HCT116 (cell line): ENCODE results near the gene DNAL4.

Source experiments
- POLR2AphosphoS5 ChIP-seq: IDR thresholded peaks from 2 replicates; pipeline ENCODE4 v1.6.1; 2011; ENCODE audit warnings: mild to moderate bottlenecking, low read depth, low read length, moderate library complexity
- RAD21 ChIP-seq: IDR thresholded peaks from 2 replicates; pipeline ENCODE4 v1.6.1; 2012; ENCODE audit warnings: low read depth, mild to moderate bottlenecking
- TF ChIP-seq, protein P1 (sequence below), 3 experiments: fragments of 200-600 bp in 1 of 3; sonication (generic) in 1 of 3; IDR thresholded peaks in 2 of 3; conservative IDR thresholded peaks in 1 of 3; 2 replicates each; pipeline ENCODE4 v1.5.1; 2012 to 2017; ENCODE audit warnings: low read depth in 2 of 3, low read length in 2 of 3, antibody characterized with exemption in 1 of 3, borderline replicate concordance in 1 of 3, control low read depth in 1 of 3, mild to moderate bottlenecking in 1 of 3, mixed read lengths in 1 of 3, mixed run types in 1 of 3, moderate library complexity in 1 of 3; ENCODE audit not compliant: insufficient read depth in 1 of 3

GRCh38 chr22:38770257-38770949 is 23.5 kb downstream of the DNAL4 start:
- TF ChIP-seq POLR2AphosphoS5 (no peak), RAD21 (no peak)
- TF ChIP-seq, protein P1, sequence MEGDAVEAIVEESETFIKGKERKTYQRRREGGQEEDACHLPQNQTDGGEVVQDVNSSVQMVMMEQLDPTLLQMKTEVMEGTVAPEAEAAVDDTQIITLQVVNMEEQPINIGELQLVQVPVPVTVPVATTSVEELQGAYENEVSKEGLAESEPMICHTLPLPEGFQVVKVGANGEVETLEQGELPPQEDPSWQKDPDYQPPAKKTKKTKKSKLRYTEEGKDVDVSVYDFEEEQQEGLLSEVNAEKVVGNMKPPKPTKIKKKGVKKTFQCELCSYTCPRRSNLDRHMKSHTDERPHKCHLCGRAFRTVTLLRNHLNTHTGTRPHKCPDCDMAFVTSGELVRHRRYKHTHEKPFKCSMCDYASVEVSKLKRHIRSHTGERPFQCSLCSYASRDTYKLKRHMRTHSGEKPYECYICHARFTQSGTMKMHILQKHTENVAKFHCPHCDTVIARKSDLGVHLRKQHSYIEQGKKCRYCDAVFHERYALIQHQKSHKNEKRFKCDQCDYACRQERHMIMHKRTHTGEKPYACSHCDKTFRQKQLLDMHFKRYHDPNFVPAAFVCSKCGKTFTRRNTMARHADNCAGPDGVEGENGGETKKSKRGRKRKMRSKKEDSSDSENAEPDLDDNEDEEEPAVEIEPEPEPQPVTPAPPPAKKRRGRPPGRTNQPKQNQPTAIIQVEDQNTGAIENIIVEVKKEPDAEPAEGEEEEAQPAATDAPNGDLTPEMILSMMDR (IDR thresholded peaks at IDR 0.05 in 2 of 3, conservative IDR thresholded peaks at IDR 0.05 in 1 of 3; ENCODE audit: borderline replicate concordance in 1 of 3, insufficient read depth in 1 of 3, low read depth in 2 of 3, low read length in 2 of 3), result no peak
